Umbilical cord (tissue), 2 donors: ENCODE measurements around the gene PFKM. TPM values are rescaled to one million over a fixed set of nuclear protein-coding genes. Genes with fewer than 3 reads are reported as not detected.
"Not testable (repeated sequence)": the region's sequence is repeated elsewhere in the genome, so short reads cannot be mapped to it uniquely, and the experiment has no call there.

Source experiments
- DNase-seq: peaks from one replicate; pipeline ENCODE4 v3.0.0-alpha.2; 2015; ENCODE audit warnings: low spot score
- total RNA-seq: library from RNA; depleted of rRNA; stranded (reverse); fragments of >200 nt; gene quantifications from one replicate; pipeline ENCODE4 v1.2.3, GENCODE V29; 2014; ENCODE audit warnings: low replicate concordance; ENCODE audit not compliant: insufficient read depth

PFKM gene
- total RNA-seq, 1 donor from 2014 or later, result 74.9 TPM

DNA sequence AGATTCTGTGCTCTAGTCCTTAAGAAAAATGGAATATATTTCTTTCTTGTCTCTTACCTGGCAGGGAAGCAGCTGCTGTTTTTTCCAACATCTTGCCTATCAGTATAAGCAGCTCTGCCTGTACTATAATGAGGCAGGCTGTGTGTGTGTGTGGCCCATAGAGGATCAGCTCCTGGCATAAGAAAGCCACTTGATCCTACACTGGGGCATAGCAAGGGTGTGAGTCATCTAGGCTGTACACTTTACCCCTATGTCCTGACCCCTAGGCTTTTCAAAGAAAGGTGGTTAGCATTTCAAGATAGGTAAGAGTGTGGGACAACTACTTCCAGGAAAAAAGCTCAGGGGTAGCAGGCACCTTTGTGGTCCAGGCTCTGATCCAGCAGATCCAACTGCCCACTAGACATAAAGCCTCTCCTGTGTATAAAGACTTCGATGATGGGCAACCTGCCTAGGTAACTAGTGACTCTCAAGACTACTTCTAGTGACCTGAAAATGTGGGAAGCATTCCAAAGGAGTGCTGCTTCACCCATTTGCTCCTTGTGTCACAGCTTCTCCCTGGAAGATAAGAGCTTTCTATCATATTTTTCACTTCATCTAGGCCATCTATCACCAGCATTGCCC lies 8.4 kb upstream of the PFKM start:
- DNase-seq, result no peak

DNA sequence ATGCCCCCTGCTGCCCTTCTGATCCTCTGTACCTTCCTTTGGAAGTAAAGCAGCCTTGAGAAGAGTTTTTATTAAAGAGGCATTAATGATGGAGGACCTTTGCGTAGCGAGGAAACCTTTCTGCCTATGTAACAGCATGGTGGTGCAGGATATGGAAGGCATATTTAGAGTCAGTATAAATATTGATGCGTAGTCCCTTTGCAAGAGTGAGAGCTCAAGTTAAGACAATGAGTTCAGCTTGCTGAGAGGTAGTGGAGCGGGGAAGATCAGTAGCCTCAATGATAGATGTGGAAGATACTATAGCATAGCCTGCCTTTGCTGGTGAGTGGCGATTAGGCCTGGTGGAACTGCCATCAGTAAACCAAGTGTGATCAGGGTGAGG lies 7.9 kb upstream of the PFKM start:
- DNase-seq, result not testable (repeated sequence)

DNA sequence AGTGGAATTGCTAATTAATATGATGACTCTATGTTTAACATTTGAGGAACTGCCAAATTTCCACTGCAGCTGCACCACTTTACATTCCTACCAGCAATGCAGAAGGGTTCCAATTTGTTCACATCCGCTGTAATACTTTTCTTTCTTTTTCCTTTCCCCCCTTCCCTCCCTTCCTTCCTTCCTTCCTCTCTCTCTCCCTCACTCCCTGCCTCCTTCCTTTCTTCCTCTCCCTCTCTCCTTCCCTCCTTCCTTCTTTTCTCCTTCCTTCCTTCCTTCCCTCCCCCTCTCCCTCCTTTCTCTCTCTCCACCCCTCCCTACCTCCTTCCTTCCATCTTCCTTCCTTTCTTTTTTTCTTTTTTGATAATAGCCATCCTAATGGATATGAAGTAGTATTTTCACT lies 3.2 kb upstream of the PFKM start:
- no peak for DNase-seq

DNA sequence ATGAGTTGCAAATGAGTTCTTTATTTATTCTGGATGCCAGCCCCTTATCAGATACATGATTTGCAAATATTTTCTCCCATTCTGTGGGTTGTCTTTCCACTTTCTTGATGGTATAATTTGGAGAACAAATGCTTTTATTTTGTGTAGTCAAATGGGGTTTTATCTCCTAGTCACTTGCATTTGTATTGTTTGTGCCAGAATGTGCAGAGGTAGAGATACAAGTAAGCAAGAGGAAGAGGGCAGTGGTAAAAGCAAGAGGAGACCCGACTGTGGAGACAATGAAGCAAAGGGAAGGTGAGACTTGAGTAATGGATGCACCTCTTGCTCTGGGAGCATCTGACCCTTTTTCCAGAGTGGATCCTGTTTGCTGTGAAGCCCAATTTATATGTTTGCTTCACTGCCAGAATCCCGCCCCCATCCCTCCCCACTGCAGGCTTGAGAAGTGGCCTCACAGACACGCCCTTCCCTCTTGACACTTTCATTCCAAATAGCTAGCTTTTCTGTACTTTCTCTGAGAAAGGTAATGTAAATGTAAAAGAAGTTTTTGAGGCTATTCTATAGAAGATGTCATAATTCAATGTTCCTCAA lies 786 bp upstream of the PFKM start:
- peak; percentile 54 for DNase-seq

DNA sequence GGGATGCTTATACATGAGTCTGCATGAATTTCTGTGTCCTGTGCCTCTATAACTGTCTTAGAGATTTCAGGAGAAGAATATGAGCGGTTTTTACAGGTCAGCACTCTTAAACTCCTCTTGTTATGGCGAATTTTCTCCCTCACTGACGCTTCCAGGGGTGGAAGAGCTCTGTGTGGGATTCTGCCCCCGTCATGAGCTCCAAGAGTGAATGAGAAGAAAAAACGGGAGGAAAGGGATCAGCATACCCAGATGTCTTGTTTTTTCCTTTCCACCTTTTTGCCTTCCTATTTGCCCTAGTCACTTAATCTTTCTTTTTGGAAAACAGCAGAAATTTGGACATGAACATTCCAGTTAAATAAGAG lies 651 bp downstream of the PFKM start:
- no peak for DNase-seq

DNA sequence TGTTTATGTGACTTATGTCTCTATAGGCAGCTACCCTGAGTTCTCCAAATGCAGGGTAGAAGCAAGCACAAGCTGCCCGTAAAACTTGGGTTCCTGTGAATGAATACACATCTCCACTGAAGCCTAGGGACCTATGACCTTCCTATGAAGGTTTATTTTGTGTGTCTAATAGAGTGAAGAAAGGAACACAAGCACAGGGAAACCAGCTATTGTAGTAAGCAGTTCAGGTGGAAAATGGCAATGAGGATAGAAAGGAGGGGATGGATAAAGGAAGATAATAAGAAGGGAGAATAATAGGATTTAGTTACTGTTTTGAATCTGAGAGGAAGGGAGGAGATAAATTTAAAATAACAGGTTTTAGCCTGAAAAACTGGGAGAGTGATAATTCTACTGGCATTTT lies 2.4 kb downstream of the PFKM start:
- DNase-seq, result no peak

DNA sequence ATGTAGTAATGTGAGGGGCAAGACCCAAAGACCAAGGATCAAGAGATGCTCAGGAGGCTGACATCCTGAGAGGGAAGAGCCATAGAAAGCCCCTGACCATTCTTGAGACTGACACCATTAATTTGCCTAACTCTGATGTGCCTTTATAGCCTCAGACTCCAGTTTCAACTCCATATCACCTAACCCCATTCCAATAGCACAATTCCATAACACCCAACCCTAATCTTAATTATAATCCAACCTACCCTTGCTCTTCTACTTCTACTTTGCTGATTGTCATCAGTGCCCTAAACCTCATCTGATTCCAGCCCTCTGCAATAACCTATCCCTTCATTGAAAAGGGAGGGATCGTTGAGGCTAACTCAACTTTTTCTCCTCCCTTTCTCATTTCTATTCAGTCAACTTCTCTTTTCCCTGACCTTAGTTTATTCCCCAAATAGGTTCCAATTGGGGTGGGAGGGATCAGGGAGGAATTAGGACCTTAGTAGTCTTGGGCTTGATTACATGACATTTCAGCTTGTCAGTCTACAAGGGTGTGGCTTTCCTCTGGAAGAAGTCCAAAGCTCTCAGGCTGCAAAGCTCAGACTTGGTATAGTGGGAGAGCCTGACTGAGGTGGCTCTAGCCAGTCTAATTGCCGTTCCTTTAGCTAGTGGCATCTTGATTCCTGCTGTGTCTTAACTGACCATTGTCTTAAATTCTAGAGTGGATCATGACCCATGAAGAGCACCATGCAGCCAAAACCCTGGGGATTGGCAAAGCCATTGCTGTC lies 3.1 kb downstream of the PFKM start:
- no peak for DNase-seq

DNA sequence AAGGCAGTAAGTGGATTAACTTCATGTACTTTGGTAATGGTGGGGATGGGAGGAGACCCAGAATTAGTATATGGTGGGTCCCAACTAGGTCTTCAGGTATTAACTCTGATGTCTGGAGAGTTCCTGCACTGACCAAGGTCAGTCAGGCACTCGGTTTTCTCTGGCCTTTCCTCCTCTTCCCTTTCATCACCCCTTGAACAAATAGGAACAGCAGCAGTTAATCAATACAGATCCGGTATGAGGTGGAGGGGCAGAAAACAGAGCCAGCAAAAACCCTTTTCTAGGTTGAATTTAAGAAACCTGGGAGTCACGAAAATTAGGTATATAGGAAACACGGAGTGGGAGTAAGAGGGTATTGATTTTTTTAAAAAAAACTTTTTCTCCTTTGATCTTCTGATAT lies 4.0 kb downstream of the PFKM start:
- no peak for DNase-seq

GRCh38 chr12:48125542-48125941 lies 6.4 kb downstream of the PFKM start:
- DNase-seq, result not testable (repeated sequence)

GRCh38 chr12:48125985-48126384 lies 6.8 kb downstream of the PFKM start:
- DNase-seq, result no peak

DNA sequence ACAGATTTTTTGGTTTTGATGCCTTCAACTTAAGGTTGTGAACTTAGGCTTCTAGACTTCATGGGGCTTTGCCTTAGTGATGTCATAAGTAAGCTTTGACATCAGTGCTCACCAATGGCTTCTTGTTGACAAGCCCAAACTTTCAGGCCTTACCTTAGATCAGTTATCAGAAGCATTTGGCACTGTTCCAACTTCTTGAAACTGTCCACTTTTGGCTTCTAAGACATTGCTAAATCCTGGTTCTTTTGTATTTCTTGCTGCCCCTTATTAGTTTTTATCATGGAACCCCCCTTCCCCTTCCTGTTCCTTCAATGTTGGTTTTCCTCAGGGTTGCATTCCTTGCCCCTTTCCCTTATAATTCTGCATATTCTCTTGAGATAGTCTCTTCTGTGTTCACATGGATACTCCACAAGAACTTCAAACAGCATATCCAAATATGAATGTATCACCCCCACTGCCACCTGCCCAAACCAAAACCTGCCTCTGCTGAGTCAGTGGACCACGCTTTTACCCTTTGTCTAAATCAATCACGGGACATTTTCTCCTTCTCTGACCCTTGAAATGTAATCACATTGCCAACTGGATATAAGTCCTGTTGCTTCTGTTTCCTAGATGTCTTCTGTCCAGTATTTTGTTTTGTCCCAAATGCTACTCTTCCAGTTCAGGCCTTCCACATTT lies 7.9 kb downstream of the PFKM start:
- no peak for DNase-seq

DNA sequence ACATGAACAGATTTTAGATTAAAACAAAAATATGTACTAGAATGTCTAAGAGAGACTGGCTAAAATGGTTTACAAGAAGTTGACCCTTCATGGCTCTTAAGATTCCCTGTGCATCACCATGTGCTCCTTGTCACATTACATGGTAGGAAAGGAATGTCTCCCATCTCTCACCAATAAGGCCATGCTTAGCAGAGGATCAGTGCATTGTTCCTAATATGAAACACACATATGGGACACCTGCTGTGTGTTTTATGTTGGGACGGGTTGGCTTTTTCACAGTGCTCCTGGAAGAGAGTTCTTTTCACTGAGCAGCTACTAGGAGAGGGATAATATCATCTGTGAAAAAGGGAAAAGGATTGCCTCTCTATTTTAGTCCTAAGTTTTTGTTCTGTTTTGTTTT lies 9.6 kb downstream of the PFKM start:
- DNase-seq, result no peak

DNA sequence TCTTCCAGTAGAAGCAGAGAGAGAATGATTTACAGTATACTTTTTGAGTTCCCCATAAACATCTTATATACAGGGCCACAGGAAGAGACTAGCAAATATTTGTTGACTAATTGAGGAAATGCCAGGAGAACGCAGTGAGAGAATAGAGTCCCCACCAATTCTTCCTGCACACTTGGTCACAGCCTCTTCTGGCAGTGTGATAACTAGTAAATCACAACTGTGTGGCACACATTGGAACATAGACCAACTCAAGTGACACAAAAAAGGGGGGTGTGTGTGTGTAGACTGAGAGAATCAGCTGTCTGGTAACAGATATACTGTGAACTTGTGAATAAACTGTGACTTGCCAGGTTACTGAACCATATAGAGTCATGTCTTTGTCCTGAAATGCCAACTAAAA lies 10.2 kb downstream of the PFKM start:
- DNase-seq, result no peak

GRCh38 chr12:48131517-48131916 lies 12.4 kb downstream of the PFKM start:
- DNase-seq, result no peak

- no peak for DNase-seq
Measured at GRCh38 chr12:48132826-48133225, 13.7 kb downstream of the PFKM start.

GRCh38 chr12:48135027-48135426 lies 15.9 kb downstream of the PFKM start:
- DNase-seq, result no peak

DNA sequence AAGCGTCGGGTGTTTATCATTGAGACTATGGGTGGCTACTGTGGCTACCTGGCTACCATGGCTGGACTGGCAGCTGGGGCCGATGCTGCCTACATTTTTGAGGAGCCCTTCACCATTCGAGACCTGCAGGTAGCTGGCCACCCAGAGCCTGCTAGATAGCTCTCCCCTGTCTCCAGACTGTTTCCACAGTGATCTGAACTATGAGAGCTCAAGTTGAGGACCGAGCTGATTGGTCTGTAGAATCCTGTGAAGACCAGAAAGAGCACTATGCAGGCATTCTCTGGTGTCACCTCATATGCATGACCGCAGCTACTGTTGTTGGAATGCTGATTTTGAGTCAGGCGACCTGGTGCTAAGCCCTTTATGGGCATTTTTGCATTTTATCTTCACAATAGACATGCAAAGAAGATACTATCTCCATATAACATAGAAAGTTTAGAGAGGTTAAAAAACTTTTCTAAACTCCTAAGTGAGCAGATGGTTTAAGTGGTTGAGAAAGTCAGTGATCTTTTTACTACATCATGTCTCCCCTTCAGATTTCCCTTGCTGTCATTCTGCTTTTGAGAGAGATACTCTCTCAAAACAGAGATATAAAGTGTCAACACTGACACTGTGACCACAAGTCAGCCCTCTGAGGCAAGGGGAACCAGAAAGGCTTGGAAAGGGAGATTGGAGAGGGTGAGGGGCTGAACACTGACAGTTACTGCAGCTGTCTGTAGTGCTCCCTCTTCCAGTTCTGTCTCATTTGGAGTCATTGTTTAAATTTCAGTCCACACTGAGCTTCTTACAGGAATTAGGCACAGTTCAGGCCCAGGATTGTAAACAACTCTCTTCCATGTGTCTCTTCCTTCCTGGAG lies 23.9 kb downstream of the PFKM start:
- DNase-seq, result no peak

DNA sequence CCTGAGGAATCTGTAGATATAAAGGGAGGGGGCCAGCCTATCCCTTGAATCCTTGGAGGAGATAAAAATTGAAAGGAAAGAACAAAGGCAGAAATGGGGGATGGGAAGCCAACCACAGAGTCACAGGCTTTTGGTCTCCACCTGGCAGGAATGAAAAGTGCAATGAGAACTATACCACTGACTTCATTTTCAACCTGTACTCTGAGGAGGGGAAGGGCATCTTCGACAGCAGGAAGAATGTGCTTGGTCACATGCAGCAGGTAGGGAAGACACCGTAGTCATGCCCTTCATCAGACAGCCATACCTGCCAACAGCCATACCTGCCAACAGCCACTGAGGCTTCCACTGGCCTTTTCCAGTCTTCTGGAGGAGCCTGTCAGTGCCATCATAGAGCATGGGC lies 24.7 kb downstream of the PFKM start:
- DNase-seq, result no peak

DNA sequence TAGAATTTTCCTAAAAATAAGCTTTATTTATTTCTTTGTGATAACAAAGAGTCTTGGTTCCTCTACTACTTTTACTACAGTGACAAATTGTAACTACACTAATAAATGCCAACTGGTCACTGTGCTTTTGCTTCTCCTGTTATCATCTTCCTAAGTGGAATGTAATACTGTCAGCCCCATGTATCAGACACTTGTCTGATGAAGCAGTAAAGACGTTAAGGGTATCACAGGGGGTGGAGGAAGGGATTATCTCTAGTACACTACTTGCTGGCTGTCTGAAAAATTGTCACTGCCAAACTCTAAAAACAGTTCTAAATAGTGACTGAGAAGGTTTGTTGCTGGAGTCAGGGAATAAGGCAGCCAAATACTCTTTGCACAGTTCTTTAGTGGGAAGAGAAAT lies 26.8 kb downstream of the PFKM start:
- no peak for DNase-seq

- no peak for DNase-seq
Measured at GRCh38 chr12:48151103-48151771, 32.1 kb downstream of the PFKM start.

DNA sequence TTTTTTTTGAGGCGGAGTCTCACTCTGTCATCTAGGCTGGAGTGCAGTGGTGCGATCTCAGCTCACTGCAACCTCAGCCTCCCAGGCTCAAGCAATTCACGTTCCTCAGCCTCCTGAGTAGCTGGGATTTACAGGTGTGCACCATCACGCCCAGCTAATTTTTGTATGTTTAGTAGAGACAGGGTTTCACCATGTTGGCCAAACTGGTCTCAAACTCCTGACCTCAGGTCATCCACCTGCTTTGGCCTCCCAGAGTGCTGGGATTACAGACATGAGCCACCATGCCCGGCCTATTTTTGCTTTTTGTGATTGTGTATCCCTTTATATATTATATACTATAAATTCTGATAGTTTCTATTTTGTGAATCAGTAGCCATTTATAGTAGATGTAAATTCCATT lies 36.6 kb downstream of the PFKM start:
- DNase-seq, result not testable (repeated sequence)
